Right forelimb (tissue), 1 donor: ENCODE results near the gene OR5B3.
"Not testable (repeated sequence)": the region's sequence is repeated elsewhere in the genome, so short reads cannot be mapped to it uniquely, and the experiment has no call there.

Source experiments
- DNase-seq: peaks from one replicate; pipeline ENCODE4 v3.0.0-alpha.2; 2018

The OR5B3 gene

DNA sequence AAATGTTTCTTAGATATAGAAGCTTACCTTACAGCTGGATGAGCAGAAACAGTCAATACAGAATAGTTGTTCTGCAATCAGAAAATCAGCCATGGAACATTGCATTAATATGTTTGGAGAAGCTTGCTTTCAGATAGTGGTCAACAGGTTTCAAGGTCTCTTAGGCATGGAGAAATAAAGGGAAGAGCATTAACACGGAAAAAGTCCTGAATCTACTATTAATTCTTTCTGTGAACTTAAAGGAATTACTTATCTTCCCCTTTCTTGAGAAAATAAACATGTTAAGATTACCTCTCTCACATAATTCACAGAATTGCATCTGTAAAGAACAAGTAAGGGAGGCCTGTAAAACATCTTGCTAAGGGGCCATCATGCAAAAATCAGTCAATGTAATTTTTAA is at the start of gene OR5B3:
Gene OR5B3 (minus strand): TSS at position 101 of the 400 bp plus-strand sequence. CDS start 3,465 bp downstream, outside the sequence.
- DNase-seq = no peak

DNA sequence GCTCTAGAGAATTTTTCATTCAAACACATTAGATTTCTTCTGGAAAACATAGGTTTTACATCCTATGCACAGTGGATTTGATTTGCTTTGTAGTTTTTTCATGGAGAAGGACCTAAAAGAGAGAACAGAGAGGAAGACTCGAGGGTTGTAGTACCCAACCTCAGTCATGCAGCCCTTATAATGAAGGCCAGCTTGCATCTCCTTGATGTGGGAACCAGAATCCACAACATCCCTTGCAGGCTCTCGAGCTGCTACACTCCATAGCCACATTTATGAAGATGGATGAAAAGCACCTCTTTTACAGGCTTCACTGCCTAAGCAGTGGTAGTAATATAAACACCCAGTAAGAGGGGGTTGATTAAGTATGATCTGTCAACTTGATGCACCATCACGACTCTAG is 44.9 kb upstream of the OR5B3 start:
- no peak for DNase-seq

DNA sequence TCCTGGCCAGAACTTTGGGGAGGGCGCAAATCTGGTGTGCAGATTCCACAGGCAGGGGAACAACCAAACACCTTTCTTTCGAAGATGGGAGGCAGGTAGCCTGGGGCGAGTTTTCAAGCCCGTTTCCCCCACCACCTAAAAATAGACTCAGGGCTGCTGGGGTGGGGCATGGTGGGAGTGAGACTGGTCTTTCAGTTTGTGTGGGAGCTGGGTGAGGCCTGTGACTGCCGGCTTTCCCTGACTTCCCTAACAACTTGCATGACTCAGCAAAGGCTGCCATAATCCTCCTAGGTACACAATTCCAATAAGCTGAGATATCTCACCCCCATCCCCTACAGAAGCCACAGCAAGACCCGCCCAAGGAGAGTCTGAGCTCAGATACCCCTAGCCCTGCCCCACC is 39.6 kb upstream of the OR5B3 start:
- DNase-seq = no peak

DNA sequence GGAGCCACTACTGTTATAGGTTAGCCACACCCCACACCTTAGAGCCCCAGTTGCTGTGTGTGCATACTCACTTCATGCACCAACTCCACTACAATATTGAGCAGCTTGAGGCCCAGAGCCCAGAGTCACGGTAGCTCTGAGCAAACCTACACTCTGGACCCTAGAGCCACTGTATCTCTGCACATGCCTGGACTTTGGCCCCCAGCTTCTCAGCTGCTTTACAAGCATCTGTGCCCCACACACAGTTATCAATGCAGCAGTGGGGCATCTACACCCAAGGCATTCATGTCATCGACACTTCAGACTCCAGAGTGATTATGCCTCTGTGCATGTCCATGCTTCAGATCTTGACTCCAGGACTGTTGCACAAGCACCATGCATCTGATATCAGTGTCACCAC is 37.6 kb upstream of the OR5B3 start:
- no peak for DNase-seq

DNA sequence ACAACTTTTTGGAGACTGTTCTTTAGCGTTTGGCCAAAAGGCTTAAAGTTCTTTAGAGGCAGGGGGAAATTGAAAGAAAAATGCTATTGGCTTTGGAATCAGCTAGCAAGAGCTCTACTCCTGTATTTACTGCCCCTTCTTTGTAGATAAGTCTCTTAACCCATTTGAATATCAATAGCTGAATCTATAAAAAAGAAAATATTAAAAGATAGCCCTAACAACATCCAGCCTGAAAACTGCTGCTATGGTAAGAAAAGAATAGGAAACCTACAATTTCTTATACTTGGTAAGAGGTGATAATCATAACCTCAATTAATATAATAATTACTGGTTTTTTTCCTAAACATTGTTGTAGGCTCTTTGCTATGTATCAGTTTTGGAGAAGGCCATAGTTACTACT is 35.5 kb upstream of the OR5B3 start, which contains the start of gene OR5B12:
Gene OR5B12 (minus strand): TSS at position 101 of the 400 bp plus-strand sequence. CDS start 2,085 bp downstream, outside the sequence.
- DNase-seq = no peak

DNA sequence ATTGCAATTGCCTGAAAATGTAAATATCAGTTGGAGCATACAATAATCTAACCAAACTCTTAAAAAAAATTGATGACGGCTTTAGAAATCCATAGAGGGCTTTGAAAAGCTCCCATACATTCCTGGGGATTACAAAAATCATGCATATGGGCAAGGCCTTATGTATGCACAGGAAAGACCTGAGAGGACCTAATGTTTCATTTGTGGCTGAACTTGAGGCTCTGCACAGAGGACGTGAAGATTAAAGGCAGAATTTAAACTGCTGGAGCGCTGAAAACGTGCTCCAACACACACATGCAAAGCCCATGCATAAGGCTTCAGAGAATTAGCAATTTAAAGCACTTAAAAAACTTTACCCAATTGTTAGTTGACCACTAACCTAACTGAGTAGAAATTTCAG is 31.8 kb upstream of the OR5B3 start:
- no peak for DNase-seq

DNA sequence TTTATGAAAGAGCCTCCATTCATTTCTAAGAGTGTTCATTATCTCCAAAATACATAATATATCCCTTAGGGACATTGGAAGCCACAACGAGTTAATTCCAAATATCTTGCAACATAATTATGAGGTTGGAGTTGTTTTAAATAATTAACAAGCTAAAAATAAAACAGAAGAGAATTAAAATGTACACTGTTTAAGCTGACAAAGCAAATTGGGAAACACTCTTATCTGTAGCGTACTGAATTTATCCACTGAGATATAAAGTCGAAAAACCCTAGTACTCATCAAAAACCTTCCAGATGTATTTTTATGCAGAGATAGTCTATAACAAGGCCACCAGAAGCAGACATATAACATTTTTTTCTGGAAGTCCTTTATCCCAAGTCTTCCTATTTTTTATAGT is 27.5 kb upstream of the OR5B3 start:
- DNase-seq = no peak

DNA sequence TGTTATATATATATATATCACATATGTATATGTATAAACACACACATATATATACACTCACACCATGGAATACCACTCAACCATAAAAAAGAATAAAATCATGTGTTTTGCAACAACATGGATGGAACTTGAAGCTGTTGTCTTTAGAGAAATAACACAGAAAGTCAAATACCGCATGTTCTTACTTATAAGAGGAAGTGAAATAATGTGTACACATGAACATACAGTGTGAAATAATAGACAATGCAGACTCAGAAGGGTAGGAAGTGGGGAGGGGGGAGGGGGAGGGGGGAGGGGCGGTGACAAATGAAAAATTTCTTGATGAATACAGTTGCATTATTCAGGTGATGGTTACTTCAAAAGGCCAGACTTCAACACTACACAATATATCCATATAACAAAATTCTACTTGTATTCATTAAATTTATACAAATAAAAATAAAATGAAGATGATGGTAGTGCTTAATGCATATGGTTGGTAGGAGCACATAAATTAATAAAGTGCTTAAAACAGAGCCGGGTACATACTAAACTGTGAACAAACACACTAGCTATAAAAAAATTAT is 27.0 kb upstream of the OR5B3 start:
- no peak for DNase-seq

DNA sequence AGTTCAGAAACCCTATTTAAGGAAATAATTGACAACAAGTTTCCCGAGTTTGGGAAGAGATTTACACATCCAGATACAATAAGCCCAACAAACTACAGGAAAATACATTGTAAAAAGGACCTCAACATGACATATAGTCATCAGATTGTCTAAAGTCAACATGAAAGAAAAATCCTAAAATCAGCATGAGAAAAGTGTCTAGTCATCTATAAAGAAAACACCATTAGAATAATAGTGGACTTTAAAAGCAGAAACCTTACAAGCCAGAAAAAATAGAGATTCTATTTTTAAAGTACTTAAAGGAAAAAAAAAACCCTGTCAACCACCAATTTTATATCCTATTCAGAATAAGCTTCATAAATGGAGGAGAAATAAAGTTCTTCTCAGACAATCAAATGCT is 22.6 kb upstream of the OR5B3 start:
- DNase-seq = no peak

DNA sequence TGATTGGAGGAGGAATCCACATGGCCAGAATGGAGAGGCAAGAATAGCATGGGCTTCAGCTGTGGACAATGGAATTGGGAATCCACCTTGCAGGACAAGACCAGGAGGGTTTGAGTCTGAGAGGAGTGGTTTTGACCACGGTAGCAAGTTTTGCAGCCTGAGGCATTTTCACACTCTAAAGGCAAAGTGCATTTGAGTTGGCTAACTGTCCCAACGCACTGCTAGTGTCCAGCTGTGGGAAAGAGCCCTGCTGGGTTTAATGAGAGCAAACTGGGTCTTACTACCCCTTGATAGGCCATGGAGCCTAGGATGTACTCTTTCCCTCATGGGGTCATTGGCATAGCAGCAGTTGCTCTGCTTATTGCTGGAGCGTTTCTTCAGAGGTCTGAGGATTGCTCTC is 21.3 kb upstream of the OR5B3 start, which contains the start of gene OR5B2:
Gene OR5B2 (minus strand): TSS at position 101 of the 400 bp plus-strand sequence. CDS start 4,860 bp downstream, outside the sequence.
- DNase-seq = no peak

DNA sequence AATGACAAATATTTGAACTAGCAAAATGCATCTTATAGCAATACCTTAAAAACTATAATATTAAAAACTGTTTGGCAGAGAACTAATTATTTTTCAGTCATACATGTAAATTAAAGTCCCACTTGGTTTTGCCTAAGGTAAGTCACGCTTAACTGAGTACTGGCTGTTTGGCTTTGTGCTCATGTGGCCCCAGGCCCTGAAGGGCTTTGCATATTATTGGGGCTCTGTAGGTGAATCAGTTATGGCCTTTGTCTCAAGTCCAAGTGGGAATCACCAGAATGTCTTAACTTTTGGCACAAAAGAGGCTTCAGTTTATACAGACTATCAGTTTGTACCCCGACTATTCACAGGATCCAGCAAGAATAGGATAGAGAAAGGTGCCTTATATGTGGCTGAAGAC is 7.1 kb downstream of the OR5B3 start:
- DNase-seq = not testable (repeated sequence)

DNA sequence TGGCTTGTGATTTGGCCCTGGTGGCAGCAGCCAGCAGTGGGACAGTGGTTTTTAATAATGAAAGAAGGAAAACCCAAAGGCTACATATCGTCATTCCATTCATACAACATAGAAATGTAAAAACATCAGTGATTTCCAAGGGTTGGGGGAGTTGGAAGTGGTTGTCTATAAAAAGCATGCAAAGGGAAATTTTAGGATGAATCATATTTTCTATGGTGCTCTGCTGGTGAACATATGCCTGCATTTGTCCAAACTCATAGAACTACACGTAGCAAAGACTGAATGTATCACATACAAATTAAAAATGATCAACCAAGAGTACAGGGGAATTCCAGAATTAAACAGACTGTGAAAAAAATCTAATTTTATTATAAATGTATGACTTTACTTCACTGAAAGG is 11.1 kb downstream of the OR5B3 start:
- no peak for DNase-seq

DNA sequence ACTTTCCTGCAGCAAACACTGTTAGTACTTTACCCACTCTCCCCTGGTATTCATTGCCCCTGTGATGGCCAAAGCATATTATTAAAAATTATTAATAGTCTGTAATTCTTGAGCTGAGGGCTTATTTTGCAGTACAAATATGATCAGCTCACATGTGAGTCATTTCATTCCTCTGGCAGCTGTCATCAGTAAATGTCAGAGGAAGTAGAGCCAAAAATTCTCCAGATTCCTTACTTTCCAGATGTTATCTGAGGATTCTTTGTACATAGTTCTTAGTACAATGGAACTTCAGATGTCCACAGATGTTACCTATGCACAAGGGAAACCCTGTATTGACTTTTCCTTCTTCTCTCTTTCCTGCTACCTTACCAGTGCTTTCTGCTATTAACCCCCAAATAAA is 12.5 kb downstream of the OR5B3 start:
- DNase-seq = no peak

DNA sequence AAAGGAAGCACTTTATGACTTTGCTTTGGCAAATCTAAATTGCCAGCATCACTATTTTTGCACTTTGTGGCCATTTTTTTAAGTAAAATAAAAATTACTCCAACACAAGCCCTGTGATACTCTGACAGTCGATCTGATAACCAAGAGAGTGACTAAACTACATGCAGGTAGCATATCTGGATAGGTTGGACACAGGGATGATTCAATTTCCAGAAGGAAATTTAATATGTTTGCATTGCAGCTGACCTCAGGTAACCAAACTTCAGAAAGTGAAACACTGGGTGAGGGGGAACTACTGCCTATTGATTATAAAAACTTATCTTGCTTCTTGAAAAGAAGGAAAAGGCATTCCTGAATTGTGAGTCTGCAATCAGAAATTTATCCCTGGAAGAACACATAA is 13.9 kb downstream of the OR5B3 start:
- DNase-seq = no peak

DNA sequence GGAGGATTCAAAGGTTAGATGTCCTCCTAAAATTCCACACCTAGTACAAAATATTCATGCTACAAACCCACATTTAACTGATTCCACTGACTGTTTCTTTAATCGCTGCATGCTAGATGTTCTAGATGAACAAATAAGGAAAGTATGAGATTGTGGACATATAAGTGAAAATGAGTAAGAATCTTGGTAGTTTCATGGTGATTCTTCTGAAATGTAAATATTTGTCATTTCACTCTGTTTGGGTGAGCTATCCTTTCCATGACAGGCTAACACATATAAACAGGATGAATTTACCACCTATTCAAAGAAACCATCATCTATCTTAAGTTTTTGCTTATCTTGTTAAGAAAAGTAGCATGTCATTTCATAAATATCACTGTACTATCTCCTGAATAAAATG is 14.8 kb downstream of the OR5B3 start:
- no peak for DNase-seq

DNA sequence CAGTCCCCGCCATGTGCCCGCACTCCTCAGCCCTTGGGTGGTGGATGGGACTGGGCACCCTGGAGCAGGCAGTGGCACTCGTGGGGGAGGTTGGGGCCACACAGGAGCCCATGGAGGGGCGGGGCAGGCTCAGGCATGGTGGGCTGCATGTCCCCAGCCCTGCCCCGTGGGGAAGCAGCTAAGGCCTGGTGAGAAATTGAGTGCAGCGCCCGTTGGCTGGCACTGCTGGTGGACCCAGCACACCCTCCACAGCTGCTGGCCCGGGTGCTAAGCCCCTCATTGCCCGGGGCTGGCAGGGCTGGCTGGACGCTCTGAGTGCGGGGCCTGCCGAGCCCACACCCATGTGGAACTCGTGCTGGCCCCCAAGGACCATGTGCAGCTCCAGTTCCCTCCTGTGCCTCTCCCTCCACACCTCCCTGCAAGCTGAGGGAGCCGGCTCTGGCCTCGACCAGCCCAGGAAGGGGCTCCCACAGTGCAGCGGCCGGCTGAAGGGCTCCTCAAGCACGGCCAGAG is 16.1 kb downstream of the OR5B3 start:
- DNase-seq = no peak

DNA sequence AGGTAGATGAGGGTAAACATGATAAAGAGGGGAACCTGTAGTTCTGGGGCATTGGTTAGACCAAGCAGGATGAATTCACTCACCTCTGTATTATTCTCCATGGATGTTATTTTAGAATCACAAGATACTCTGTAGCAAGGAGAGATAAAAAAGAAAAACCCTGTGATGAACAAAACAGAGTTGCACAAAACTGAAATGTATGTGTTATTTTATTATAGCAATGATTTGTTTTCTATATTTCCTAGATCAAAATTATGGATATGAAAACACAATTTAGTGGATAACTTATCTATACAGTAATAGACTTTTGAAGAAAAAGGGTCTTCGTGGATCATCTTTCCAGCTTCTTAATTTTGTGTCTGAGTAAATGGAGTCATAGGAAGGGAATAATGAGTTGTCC is 47.7 kb downstream of the OR5B3 start, which contains the start of gene OR5B17:
Gene OR5B17 (minus strand): TSS at position 101 of the 400 bp plus-strand sequence. CDS start 0 bp downstream, at position 101.
- no peak for DNase-seq

DNA sequence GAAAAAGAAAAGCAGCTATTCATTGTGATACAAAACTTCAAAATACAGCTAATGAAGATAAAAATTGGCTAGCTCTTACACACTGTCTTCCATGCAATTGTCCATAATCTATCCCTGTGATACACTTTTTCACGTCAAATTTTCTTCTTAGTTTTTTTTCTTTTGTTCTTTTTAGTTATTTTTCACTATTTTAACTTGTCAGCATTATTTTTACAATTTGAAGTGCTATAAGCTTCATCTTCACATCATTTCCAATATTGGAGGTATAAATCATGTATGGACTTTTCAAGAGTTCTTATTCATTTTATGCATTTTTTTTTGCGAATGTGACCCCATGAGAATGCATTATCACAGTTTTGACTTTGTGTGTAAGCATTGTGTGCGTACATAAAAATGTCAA is 51.9 kb downstream of the OR5B3 start:
- DNase-seq = no peak
